Measurements from ENCODE around the gene PRRT1.
"Not testable (repeated sequence)": the region's sequence is repeated elsewhere in the genome, so short reads cannot be mapped to it uniquely, and the experiment has no call there.

PRRT1 gene

GRCh38 chr6:32151181-32151862, 417 bp downstream of the PRRT1 start:
- Mint-ChIP-seq H3K4me1 (peaks cover 80% of the 10 kb centered on the region), H3K4me3 (peak overlapping the region; percentile 16), H3K27ac (no peak overlapping the region), H3K36me3 (peaks cover 16% of the 10 kb centered on the region), H3K9me3 (no peaks in the 10 kb centered on the region)
- ATAC-seq (no peak), DNase-seq (ENCODE audit: low spot score in 2 of 2) (no peak)

DNA sequence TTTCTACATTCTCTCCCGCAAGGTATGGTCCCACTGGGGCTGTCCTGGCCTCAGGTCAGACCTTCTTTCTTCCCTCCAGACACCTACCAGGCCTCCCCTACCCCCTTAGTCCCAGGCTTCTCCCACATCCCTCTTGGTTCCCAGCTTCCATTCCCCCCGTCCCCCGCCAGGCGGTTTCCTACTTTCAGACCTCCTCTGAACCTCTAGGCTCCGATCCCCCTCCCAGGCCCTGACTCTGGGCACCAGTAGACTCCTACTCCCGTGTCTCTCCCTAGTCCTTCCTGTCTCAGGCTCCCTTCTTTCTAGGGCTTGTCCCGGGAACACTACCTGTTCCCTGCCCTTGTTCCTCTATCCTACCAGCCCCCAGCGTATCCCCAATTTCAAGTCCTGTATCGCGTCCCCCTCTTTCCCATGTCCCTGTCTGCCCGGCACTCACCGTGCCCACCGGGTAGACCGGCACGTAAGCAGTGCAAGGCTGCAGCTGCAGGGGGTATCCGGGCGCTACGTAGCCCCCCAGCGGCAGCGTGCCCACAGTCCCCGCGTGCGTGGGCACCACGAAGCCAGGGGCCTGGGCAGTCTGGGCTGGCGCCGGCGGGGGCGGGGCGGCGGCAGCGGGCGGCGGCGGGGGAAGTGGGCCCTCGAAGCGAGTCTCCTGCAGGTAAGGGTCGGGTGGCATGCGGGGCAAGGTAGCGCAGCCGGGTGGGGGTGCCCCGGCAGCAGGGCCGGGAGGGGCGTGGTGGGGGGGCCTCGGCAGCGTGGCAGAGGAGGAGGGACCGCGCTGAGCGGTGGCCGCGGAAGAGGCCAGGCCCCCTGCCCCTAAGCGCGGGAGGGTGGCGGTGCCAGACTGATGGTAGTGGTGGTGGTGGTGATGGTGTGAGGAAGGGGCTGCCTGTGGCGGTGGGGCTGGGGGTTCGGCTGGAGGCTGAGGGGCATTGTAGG, 1.5 kb downstream of the PRRT1 start:
- Mint-ChIP-seq H3K27ac (no peak overlapping the region), H3K9me3 (no peaks in the 10 kb centered on the region), H3K4me3 (no peak overlapping the region), H3K4me1 (peaks cover 74% of the 10 kb centered on the region), H3K36me3 (peaks cover 11% of the 10 kb centered on the region)
- DNase-seq (ENCODE audit: low spot score in 2 of 2) (no peak), ATAC-seq (no peak)

GRCh38 chr6:32149092-32149755, 2.5 kb downstream of the PRRT1 start:
- H3K4me3 Mint-ChIP-seq = peak overlapping the region; percentile 75
- H3K27ac Mint-ChIP-seq = peak overlapping the region; percentile 72
- DNase-seq (ENCODE audit: low spot score in 2 of 2) (no peak), ATAC-seq (peak; percentile 29)
- H3K36me3 Mint-ChIP-seq = peaks cover 11% of the 10 kb centered on the region
- peaks cover 64% of the 10 kb centered on the region for H3K4me1 Mint-ChIP-seq
- no peaks in the 10 kb centered on the region for H3K9me3 Mint-ChIP-seq

GRCh38 chr6:32148289-32149091, 3.2 kb downstream of the PRRT1 start:
- Mint-ChIP-seq H3K4me1 (peaks cover 57% of the 10 kb centered on the region), H3K9me3 (no peaks in the 10 kb centered on the region), H3K36me3 (peaks cover 11% of the 10 kb centered on the region), H3K27ac (peak overlapping the region; percentile 72), H3K4me3 (peak overlapping the region; percentile 75)
- DNase-seq (ENCODE audit: low spot score in 2 of 2) = peak; percentile 54 to 81
- peak; percentile 76 for ATAC-seq

- Mint-ChIP-seq H3K27ac (no peak overlapping the region), H3K4me3 (peak overlapping the region; percentile 75), H3K36me3 (peaks cover 11% of the 10 kb centered on the region), H3K9me3 (no peaks in the 10 kb centered on the region), H3K4me1 (peaks cover 49% of the 10 kb centered on the region)
- DNase-seq (ENCODE audit: low spot score in 2 of 2) (no peak), ATAC-seq (no peak)
These were observed 4.2 kb downstream of the PRRT1 start for GRCh38 chr6:32147401-32148132.

DNA sequence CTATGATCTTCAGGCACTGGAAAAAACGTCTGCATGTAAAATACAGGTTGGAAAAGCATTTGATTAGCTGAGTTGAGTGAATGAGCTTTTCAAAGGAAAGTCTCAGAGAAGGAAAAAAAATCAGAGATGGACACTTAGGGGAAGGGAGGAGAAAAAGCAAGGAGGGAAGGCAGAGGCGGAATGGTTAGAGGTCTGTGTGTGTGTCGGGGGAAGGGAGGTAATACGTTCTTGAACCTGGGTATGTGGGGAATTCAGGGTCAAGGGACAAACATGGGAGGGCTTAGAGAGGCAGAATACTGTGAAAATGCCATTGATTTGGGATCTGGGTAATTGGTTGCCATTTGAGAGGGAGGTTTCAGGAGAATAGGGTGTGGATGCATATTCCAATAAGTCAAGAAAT, 5.1 kb downstream of the PRRT1 start:
- peaks cover 43% of the 10 kb centered on the region for H3K4me1 Mint-ChIP-seq
- no peak overlapping the region for H3K4me3 Mint-ChIP-seq
- ATAC-seq (no peak), DNase-seq (ENCODE audit: low spot score in 2 of 2) (no peak)
- H3K9me3 Mint-ChIP-seq = no peaks in the 10 kb centered on the region
- H3K27ac Mint-ChIP-seq = no peak overlapping the region
- peaks cover 11% of the 10 kb centered on the region for H3K36me3 Mint-ChIP-seq

DNA sequence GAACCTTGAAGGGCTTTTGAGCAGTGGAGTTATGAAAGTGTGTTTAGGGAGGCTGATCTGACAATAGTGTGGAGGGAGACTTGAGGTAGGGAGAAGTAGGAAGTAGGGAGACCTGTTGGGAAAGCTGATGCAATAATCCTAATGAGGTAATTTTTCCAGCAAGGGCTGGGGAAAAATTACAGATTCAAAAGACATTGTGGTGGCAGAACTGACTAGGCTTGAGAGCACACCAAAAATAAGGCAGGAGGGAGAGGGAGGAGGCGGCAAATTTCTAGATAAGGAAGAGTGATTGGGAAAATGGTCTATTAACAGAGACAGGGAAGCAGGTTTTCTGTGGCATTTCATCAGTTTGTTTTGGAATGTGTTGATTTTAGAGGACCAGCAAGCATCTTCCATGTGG, 5.5 kb downstream of the PRRT1 start:
- Mint-ChIP-seq H3K36me3 (peaks cover 11% of the 10 kb centered on the region), H3K27ac (no peak overlapping the region), H3K4me1 (peaks cover 39% of the 10 kb centered on the region), H3K4me3 (no peak overlapping the region), H3K9me3 (no peaks in the 10 kb centered on the region)
- DNase-seq (ENCODE audit: low spot score in 2 of 2) (no peak), ATAC-seq (no peak)

DNA sequence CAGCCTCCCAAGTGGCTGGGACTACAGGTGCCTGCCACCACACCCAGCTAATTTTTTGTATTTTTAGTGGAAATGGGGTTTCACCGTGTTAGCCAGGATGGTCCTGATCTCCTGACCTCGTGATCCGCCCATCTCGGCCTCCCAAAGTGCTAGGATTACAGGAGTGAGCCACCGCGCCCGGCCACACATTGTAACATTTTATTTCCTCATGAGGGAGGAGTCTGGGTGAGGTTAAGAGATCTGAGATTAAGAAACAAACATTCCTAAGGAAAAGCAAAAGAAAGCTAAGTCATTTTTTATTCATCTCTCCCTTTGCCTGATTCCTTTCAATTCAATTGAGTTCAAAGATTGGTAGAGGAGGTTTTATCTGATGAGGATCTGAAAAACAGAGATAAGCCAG, 7.5 kb downstream of the PRRT1 start:
- H3K27ac Mint-ChIP-seq; H3K4me3 Mint-ChIP-seq; ATAC-seq; H3K9me3 Mint-ChIP-seq; DNase-seq (ENCODE audit: low spot score in 2 of 2): not testable (repeated sequence)
- Mint-ChIP-seq H3K4me1 (peaks cover 26% of the 10 kb centered on the region), H3K36me3 (peaks cover 11% of the 10 kb centered on the region)

GRCh38 chr6:32140420-32141046, 11.2 kb downstream of the PRRT1 start:
- H3K4me3 Mint-ChIP-seq = no peak overlapping the region
- DNase-seq (ENCODE audit: low spot score in 2 of 2) (no peak), ATAC-seq (no peak)
- no peak overlapping the region for H3K27ac Mint-ChIP-seq
- no peaks in the 10 kb centered on the region for H3K36me3 Mint-ChIP-seq
- no peaks in the 10 kb centered on the region for H3K9me3 Mint-ChIP-seq
- H3K4me1 Mint-ChIP-seq = no peaks in the 10 kb centered on the region

DNA sequence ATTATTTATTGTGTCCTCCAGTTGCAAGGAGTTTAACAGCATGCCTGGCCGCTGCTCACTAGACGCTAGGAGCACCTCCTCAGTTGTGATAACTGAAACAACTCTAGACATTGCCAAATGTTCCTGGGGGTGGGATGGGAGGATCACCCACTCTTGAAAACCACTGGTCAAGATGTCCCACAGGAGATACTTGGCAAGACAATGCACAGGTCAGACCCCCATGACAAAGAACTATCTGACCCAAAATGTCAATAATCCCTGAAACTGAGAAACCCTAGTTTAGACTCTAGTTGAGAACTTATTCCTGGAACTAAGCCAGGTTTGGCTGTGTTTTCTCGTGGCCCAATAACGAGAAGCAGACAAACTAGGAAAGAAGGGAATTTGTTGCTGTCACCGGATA, 12.1 kb downstream of the PRRT1 start:
- H3K9me3 Mint-ChIP-seq = no peaks in the 10 kb centered on the region
- DNase-seq (ENCODE audit: low spot score in 2 of 2) (no peak), ATAC-seq (no peak)
- H3K4me1 Mint-ChIP-seq = no peaks in the 10 kb centered on the region
- H3K27ac Mint-ChIP-seq = no peak overlapping the region
- H3K4me3 Mint-ChIP-seq = no peak overlapping the region
- no peaks in the 10 kb centered on the region for H3K36me3 Mint-ChIP-seq

GRCh38 chr6:32137454-32137853, 14.3 kb downstream of the PRRT1 start:
- ATAC-seq (no peak), DNase-seq (ENCODE audit: low spot score in 2 of 2) (no peak)
- Mint-ChIP-seq H3K36me3 (no peaks in the 10 kb centered on the region), H3K4me1 (no peaks in the 10 kb centered on the region), H3K9me3 (no peaks in the 10 kb centered on the region), H3K27ac (no peak overlapping the region), H3K4me3 (no peak overlapping the region)

DNA sequence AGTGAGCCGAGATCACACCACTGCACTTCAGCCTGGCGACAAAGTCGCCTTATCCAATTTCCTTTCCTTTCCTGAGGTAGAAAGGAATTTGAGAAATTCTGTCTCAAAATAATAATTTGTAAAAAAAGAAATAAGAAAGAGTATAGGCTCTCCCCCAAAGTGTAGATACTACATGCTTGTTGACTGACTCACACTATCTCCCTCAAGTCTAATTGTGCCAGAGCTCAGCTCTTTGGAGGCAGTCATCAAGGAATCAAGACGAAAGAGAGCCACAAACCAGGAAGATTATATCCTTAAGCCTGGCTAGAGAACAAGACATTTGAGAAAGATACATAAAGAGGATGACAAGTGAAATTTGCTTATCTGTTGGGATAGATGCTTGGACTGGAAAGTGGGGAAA, 18.0 kb downstream of the PRRT1 start:
- no peak for ATAC-seq
- Mint-ChIP-seq H3K4me3 (no peak overlapping the region), H3K9me3 (no peaks in the 10 kb centered on the region), H3K27ac (no peak overlapping the region), H3K36me3 (peaks cover 6% of the 10 kb centered on the region), H3K4me1 (peaks cover 19% of the 10 kb centered on the region)
- no peak for DNase-seq (ENCODE audit: low spot score in 2 of 2)

DNA sequence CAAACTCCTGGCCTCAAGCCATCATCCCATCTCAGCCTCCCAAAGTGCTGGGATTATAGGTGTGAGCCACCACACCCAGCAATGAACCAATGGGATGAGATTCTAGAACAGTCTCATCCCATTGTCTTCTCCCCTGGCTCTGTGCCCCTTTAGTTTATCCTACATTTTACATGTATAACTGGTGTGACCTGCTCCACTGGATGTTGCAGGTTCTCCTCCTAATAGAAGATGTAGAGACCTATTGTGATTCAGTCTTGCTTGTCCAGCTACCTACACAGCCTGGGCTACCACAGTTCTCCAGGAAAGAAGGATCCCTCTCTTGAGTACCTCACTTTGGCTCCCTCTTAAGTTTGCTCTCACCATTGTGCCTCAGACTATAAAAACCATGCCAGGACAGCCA, 19.6 kb downstream of the PRRT1 start:
- Mint-ChIP-seq H3K4me3 (peak overlapping the region; percentile 2), H3K36me3 (peaks cover 20% of the 10 kb centered on the region), H3K4me1 (peaks cover 34% of the 10 kb centered on the region), H3K27ac (no peak overlapping the region), H3K9me3 (no peaks in the 10 kb centered on the region)
- DNase-seq (ENCODE audit: low spot score in 2 of 2) (no peak), ATAC-seq (no peak)

DNA sequence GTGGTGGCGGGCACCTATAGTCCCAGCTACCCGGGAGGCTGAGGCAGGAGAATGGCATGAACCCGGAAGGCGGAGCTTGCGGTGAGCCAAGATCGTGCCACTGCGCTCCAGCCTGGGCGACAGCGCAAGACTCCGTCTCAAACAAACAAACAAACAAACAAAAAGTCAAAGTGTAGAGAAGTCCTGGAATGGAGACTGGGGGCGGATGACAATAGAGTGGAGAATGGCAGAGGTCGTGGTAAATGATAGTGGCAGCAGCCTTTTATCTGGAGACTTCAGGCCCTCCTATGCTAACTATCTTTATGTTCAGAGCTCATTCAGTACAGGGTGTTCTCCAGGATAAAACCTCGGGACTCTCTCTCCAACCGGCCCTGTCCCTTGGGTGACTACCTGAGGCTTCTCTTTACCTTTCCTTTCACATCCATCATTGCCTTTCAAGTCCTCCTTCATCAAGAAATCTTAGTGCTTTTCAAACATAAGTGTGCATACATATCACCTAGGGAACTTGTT, 20.2 kb downstream of the PRRT1 start:
- Mint-ChIP-seq H3K36me3 (peaks cover 26% of the 10 kb centered on the region), H3K27ac (no peak overlapping the region), H3K4me3 (peak overlapping the region; percentile 2), H3K9me3 (no peaks in the 10 kb centered on the region), H3K4me1 (peaks cover 40% of the 10 kb centered on the region)
- ATAC-seq (no peak), DNase-seq (ENCODE audit: low spot score in 2 of 2) (no peak)

Measured in stimulated activated effector memory CD8-positive, alpha-beta T cell treated with anti-CD3 and anti-CD28 coated beads, Interleukin-12 subunit alpha, Interleukin-12 subunit beta, amount 100 ng/mL, for 72 hours (primary cell).